Islet of Langerhans (tissue), 1 donor: ENCODE results near the gene GALNT14.
A peak's percentile ranks its signal among the peaks of the same experiment; 100 is the strongest.

Experiments
- FAIRE-seq: peaks from one replicate; lab custom pipeline; 2011; peaks lifted over from hg19 to GRCh38; lab: Jason Lieb, UNC

Gene GALNT14

GRCh38 chr2:30883822-30884221 is 254.4 kb downstream of the GALNT14 start:
- FAIRE-seq = no peak

DNA sequence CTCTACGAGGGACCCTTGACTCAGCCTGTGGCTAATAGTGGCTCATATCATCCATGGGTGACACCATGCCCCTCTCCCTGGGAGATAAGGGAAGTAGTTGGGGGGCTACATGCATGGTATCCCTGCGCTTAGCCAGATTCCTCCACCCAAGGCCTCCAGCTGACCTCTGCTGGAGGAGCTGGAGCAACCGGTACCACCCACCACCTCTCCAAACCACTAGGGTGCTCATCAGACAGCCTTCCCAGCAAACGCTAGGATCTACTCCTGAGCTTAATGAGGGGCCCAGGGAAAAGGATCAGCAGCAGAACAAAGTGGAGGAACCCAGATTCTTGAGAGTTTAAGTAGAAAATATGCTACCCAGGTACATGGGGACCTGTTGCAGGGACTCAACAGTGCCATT is 255.1 kb downstream of the GALNT14 start:
- FAIRE-seq = no peak

DNA sequence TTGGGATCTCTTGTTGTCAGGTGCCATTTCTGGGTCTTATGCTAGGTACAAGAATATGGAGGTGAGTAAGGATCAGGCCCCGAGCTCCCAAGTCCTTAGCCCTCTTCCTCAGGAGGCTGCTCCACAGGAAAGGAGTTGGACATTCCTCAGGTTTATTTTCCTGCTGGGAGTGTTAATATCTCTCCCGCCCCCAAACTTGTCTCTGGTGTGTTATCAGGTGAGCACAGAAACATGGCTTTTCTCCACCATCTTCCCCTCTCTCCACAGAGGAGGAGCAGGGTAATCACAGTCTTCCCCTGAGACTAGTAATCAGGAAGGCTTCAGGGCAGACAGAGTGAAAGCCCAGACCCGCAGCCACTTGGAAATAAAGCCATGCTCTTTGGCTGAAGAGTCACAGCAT is 257.7 kb downstream of the GALNT14 start:
- FAIRE-seq = no peak

DNA sequence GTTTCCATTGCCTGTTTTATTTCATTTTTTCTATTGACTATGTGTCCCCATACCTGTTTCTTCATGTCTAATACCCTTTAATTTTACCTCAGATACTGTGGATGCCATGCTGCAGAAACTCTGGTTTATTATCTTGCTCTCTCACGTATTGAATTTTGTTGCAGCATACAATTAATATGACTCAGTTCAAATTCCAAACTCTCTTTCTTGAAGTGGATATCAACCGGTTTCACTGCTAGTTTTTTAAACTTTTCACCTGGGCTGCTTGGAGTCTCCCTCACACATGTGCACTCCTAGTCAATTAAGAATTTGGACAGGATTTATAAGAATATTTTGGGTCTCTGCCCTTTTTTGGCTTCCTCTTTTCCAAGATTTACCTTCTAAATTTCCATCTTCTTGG is 260.4 kb downstream of the GALNT14 start:
- FAIRE-seq = no peak

GRCh38 chr2:30872797-30873196 is 265.4 kb downstream of the GALNT14 start:
- no peak for FAIRE-seq

- FAIRE-seq = no peak
Measured at GRCh38 chr2:30871980-30872789, 266.1 kb downstream of the GALNT14 start.

DNA sequence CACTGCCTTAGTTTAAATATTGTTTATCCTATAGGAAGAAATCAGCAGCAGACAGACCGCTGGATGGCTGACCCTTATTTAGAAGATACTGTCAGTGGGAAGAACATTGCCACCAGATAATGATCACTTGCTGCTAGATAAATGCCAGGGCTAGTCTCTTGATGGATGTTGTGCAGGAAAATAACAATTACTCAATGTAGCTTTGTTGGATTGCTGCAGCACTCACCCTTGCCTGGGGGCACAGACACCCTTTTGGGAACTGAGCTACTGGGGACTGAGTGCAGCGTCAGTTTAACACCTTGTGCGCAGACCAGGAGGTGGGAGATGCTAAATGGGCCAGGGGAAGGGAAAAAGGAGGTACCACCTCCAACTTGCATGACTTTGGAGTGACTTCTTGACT is 266.8 kb downstream of the GALNT14 start:
- FAIRE-seq = no peak

DNA sequence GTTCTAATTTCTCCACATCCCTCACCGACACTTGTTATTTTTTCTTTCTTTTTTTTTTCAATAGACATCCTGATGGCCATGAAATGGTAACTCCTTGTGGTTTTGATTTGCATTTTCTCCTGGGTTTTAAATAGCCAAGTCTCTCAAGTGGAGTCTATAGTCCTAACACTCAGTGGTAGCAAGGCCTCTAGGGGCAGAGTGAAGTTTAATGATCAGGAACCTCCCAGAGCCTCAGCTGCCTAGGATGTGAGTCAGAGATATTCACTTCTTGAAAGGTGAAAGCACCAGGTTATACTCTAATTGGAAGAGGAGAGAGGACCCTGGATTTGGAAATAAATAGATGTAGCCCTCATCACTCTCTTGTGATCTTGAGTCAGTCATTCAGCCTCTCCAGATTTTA is 268.3 kb downstream of the GALNT14 start:
- no peak for FAIRE-seq

GRCh38 chr2:30867385-30867784 is 270.9 kb downstream of the GALNT14 start:
- no peak for FAIRE-seq

- FAIRE-seq = no peak
Measured at GRCh38 chr2:30866974-30867373, 271.3 kb downstream of the GALNT14 start.

- FAIRE-seq = no peak
Measured at GRCh38 chr2:30865892-30866681, 272.2 kb downstream of the GALNT14 start.

- no peak for FAIRE-seq
Measured at GRCh38 chr2:30865243-30865642, 273.0 kb downstream of the GALNT14 start.

DNA sequence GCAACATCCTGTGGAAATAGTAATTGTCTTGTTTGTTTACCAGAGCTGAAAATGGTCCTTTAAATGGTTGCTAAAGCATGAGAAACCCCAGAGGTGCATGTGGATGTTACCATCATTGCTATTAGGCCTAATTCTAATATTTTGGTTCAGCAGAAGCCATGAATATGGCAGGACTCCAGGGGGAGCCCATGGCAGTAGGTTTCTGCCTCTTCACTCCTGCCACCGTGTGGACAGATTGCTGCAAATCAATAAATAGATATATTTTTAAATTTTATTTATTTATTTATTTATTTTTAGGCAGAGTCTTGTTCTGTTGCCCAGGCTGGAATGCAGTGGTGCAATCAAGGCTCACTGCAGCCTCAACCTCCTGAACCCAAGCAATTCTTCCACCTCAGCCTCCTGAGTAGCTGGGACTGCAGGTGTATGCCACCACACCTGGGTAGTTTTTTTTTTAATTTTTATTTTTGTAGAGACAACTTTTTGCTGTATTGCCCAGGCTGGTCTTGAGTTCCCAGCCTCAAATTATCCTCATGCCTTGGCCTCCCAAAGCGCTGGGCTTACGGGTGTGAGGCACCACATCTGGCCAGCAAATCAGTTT is 276.1 kb downstream of the GALNT14 start:
- FAIRE-seq = peak; percentile 72

DNA sequence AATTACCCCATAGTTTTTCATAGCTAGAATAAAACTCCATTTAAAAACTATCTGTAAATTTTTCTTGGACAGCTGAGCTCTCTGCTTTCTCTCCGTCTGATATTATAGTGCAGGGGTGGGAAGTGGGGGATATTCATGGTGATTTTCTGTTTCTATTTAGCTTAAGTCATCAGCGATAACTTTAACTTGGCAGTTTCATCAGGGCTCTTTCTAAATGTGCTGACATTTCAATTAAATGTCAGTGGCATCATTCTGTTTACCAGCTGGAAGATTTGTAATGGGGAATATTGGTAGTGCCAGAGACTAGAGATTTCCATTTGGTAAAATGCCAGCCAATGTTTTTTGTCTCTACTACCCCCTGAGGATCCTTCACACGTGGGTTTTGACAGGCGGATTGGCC is 277.5 kb downstream of the GALNT14 start:
- peak; percentile 65 for FAIRE-seq
